Lower leg skin (tissue), 3 donors: ENCODE results near the gene UGT1A8.

ENCODE experiments used
- POLR2A ChIP-seq, 2 donors: fragments of 450-650 bp; IDR thresholded peaks; one replicate each; pipeline ENCODE4 v1.6.1; 2016 to 2017; ENCODE audit warnings: antibody characterized with exemption in 2 of 2, mild to moderate bottlenecking in 1 of 2, moderate library complexity in 1 of 2
- TF ChIP-seq, protein P1 (sequence below), 3 donors: fragments of 450-650 bp; IDR thresholded peaks; one replicate each; pipeline ENCODE4 v1.5.1; 2016; ENCODE audit warnings: antibody characterized with exemption in 3 of 3, mild to moderate bottlenecking in 3 of 3, moderate library complexity in 2 of 3

DNA sequence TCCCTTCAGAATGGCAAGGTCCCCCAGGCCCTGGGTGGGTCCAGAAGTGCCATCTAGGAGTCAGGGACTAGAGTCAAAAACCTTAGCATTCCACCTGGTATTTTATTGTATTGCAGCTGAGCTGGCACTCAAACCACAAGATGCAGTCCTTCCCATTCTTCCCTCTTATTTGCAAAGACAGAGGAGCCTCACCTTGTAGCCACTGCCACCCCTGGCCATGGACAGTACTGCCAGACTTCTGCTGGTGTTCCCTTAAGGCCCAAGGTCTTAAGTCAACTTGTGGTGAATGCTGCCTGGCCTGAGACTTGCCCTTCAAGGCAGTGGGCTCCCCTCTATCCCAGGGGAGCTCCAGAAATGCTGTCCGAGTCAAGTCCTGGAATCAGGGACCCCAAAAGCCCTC lies 25.7 kb downstream of the UGT1A8 start:
- TF ChIP-seq POLR2A (IDR thresholded peaks at IDR 0.05) = no peak
- TF ChIP-seq, protein P1, sequence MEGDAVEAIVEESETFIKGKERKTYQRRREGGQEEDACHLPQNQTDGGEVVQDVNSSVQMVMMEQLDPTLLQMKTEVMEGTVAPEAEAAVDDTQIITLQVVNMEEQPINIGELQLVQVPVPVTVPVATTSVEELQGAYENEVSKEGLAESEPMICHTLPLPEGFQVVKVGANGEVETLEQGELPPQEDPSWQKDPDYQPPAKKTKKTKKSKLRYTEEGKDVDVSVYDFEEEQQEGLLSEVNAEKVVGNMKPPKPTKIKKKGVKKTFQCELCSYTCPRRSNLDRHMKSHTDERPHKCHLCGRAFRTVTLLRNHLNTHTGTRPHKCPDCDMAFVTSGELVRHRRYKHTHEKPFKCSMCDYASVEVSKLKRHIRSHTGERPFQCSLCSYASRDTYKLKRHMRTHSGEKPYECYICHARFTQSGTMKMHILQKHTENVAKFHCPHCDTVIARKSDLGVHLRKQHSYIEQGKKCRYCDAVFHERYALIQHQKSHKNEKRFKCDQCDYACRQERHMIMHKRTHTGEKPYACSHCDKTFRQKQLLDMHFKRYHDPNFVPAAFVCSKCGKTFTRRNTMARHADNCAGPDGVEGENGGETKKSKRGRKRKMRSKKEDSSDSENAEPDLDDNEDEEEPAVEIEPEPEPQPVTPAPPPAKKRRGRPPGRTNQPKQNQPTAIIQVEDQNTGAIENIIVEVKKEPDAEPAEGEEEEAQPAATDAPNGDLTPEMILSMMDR (IDR thresholded peaks at IDR 0.05) = no peak
